PC-3 (cell line): ENCODE measurements around the gene TRPC3. TPM values are rescaled to one million over a fixed set of nuclear protein-coding genes. Genes with fewer than 3 reads are reported as not detected.

Source experiments
- ATAC-seq: fragments of 200-7000 bp; cut with Tn5 transposase; 2 replicates; pipeline ENCODE4 v1.9.1; 2020; ENCODE audit warnings: mild to moderate bottlenecking, moderate library complexity
- BruUV-seq: library from RNA; stranded (reverse); fragments of 400-500 nt; replicated peaks from 2 replicates; lab custom pipeline; 2021; lab: Mats Ljungman, UMichigan
- CTCF ChIA-PET: fragments of 300-600 bp; sonication (Branson Sonifier 250); formaldehyde crosslinking; loops from one replicate; lab custom pipeline; 2022; ENCODE audit warnings: antibody characterized with exemption; lab: Charles Lee
- POLR2A ChIA-PET: fragments of 300-600 bp; sonication (Branson Sonifier 250); formaldehyde crosslinking; loops from one replicate; lab custom pipeline; 2022; ENCODE audit warnings: antibody characterized with exemption; ENCODE audit not compliant: unreplicated experiment; lab: Charles Lee
- DNase-seq: peaks from one replicate; pipeline ENCODE4 v3.0.0-alpha.2; 2015
- H2AFZ ChIP-seq: fragments of 300-600 bp; sonication (generic); 2 replicates; pipeline ENCODE4 v1.6.0; 2016; ENCODE audit warnings: antibody characterized with exemption, low read length
- H3F3A ChIP-seq: fragments of 300-600 bp; sonication (generic); one replicate; pipeline ENCODE4 v1.6.0; 2017; ENCODE audit warnings: antibody characterized with exemption, low read length, control low read depth, mild to moderate bottlenecking; ENCODE audit not compliant: unreplicated experiment
- H3K27ac ChIP-seq: fragments of 300-600 bp; sonication (generic); 2 replicates; pipeline ENCODE4 v1.5.1; 2016; ENCODE audit warnings: mild to moderate bottlenecking, low read length
- H3K27me3 ChIP-seq: fragments of 300-600 bp; sonication (generic); 2 replicates; pipeline ENCODE4 v1.6.1; 2016; ENCODE audit warnings: low read length, mixed read lengths
- H3K36me3 ChIP-seq: fragments of 300-600 bp; sonication (generic); 2 replicates; pipeline ENCODE4 v1.6.1; 2016; ENCODE audit warnings: low read depth, mixed run types, low read length, mixed read lengths
- H3K4me1 ChIP-seq: fragments of 300-600 bp; sonication (generic); 2 replicates; pipeline ENCODE4 v1.5.1; 2016; ENCODE audit warnings: low read length; ENCODE audit not compliant: insufficient read depth
- H3K4me2 ChIP-seq: fragments of 300-600 bp; sonication (generic); 2 replicates; pipeline ENCODE4 v1.6.0; 2016; ENCODE audit warnings: low read length
- H3K4me3 ChIP-seq: fragments of 300-600 bp; sonication (generic); 2 replicates; pipeline ENCODE4 v1.5.1; 2016; ENCODE audit warnings: mild to moderate bottlenecking, low read length, mixed read lengths
- H3K79me2 ChIP-seq: fragments of 300-600 bp; sonication (generic); 2 replicates; pipeline ENCODE4 v1.6.1; 2017; ENCODE audit warnings: low read length, mixed read lengths
- H3K9ac ChIP-seq: fragments of 300-600 bp; sonication (generic); 2 replicates; pipeline ENCODE4 v1.6.0; 2016; ENCODE audit warnings: mild to moderate bottlenecking, low read length
- H3K9me2 ChIP-seq: fragments of 300-600 bp; sonication (generic); replicated peaks from 2 replicates; pipeline ENCODE4 v1.6.1; 2016; ENCODE audit warnings: mixed run types, low read length, mixed read lengths
- H3K9me3 ChIP-seq: fragments of 300-600 bp; sonication (generic); 2 replicates; pipeline ENCODE4 v1.6.1; 2016; ENCODE audit warnings: low read length, mixed read lengths
- H4K20me1 ChIP-seq: fragments of 300-600 bp; sonication (generic); 2 replicates; pipeline ENCODE4 v1.6.1; 2016; ENCODE audit warnings: low read length, mixed read lengths
- CTCF ChIP-seq: fragments of 300-600 bp; sonication (generic); conservative IDR thresholded peaks from 2 replicates; pipeline ENCODE4 v1.5.1; 2017; ENCODE audit warnings: antibody characterized with exemption, low read depth, mild to moderate bottlenecking, low read length
- EZH2 ChIP-seq: fragments of 300-600 bp; sonication (generic); IDR thresholded peaks from one replicate; pipeline ENCODE4 v1.6.1; 2017; ENCODE audit warnings: antibody characterized with exemption, mild to moderate bottlenecking, low read length; ENCODE audit not compliant: unreplicated experiment
- EZH2phosphoT487 ChIP-seq: fragments of 300-600 bp; sonication (generic); IDR thresholded peaks from 2 replicates; pipeline ENCODE4 v1.6.1; 2018; ENCODE audit warnings: mild to moderate bottlenecking, antibody characterized with exemption, low read length, borderline replicate concordance
- intact Hi-C: fragments of 100-400 bp; cut with micrococcal nuclease; formaldehyde crosslinking; loops from 2 replicates; pipeline ENCODE4 v1.9.0; 2023
- total RNA-seq: library from RNA; depleted of rRNA; stranded (reverse); fragments of >200 nt; gene quantifications from 2 replicates; pipeline ENCODE4 v1.2.3, GENCODE V29; 2014

TRPC3 gene
- total RNA-seq, 1 experiment from 2014 or later, result not detected

- Histone ChIP-seq H3K27me3 (peaks cover 32% of the 10 kb centered on the region), H3K9ac (no peak overlapping the region), H3K9me2 (no peaks in the 10 kb centered on the region), H3K9me3 (no peaks in the 10 kb centered on the region), H3K27ac (no peak overlapping the region), H3K4me1 (no peaks in the 10 kb centered on the region), H3K4me2 (no peak overlapping the region), H3F3A (no peaks in the 10 kb centered on the region), H3K4me3 (no peak overlapping the region), H3K36me3 (no peaks in the 10 kb centered on the region), H3K79me2 (no peaks in the 10 kb centered on the region), H4K20me1 (no peaks in the 10 kb centered on the region), H2AFZ (no peak overlapping the region)
- BruUV-seq, result no TSS peak
- no peak for ATAC-seq
- DNase-seq, result no peak
- intact Hi-C loops, result no loop called here
- POLR2A ChIA-PET, result no interaction called here
- CTCF ChIA-PET, result no interaction called here
- TF ChIP-seq EZH2 (no peak), EZH2phosphoT487 (no peak), CTCF (no peak)
Observed at GRCh38 chr4:121879135-121879534, 72.7 kb downstream of the TRPC3 start.

GRCh38 chr4:121877041-121877773 lies 74.7 kb downstream of the TRPC3 start:
- Histone ChIP-seq H3K9ac (no peak overlapping the region), H2AFZ (no peak overlapping the region), H4K20me1 (no peaks in the 10 kb centered on the region), H3F3A (no peaks in the 10 kb centered on the region), H3K9me2 (no peaks in the 10 kb centered on the region), H3K36me3 (no peaks in the 10 kb centered on the region), H3K4me1 (no peaks in the 10 kb centered on the region), H3K27ac (no peak overlapping the region), H3K79me2 (no peaks in the 10 kb centered on the region), H3K4me3 (no peak overlapping the region), H3K9me3 (no peaks in the 10 kb centered on the region), H3K27me3 (peaks cover 27% of the 10 kb centered on the region), H3K4me2 (no peak overlapping the region)
- ATAC-seq (no peak), DNase-seq (no peak)
- POLR2A ChIA-PET, result no interaction called here
- BruUV-seq, result no TSS peak
- intact Hi-C loops, result no loop called here
- TF ChIP-seq CTCF, result no peak
- no peak for TF ChIP-seq EZH2phosphoT487
- no peak for TF ChIP-seq EZH2
- CTCF ChIA-PET, result no interaction called here

- no peak overlapping the region for H3K4me3 ChIP-seq
- no peaks in the 10 kb centered on the region for H3K9me2 ChIP-seq
- no peaks in the 10 kb centered on the region for H3F3A ChIP-seq
- no peaks in the 10 kb centered on the region for H3K4me1 ChIP-seq
- no peaks in the 10 kb centered on the region for H3K9me3 ChIP-seq
- no peaks in the 10 kb centered on the region for H4K20me1 ChIP-seq
- DNase-seq (no peak), ATAC-seq (no peak)
- H3K36me3 ChIP-seq, result no peaks in the 10 kb centered on the region
- no peaks in the 10 kb centered on the region for H3K79me2 ChIP-seq
- BruUV-seq, result no TSS peak
- TF ChIP-seq EZH2phosphoT487, result no peak
- TF ChIP-seq CTCF, result no peak
- TF ChIP-seq EZH2, result no peak
- intact Hi-C loops, result no loop called here
- no peak overlapping the region for H3K27ac ChIP-seq
- ChIA-PET CTCF (no interaction called here), POLR2A (no interaction called here)
- H3K9ac ChIP-seq, result no peak overlapping the region
- H3K4me2 ChIP-seq, result no peak overlapping the region
- H2AFZ ChIP-seq, result no peak overlapping the region
- peaks cover 18% of the 10 kb centered on the region for H3K27me3 ChIP-seq
Observed at GRCh38 chr4:121876070-121876469, 75.8 kb downstream of the TRPC3 start.
